A549 (cell line): Measurements from ENCODE around the gene NEGR1. TPM values are rescaled to one million over a fixed set of nuclear protein-coding genes. Genes with fewer than 3 reads are reported as not detected.

Experiments
- ATAC-seq, 2 experiments: fragments of 200-7000 bp in 1 of 2; fragments of >200 bp in 1 of 2; cut with Nextera tagmentation in 1 of 2; cut with Tn5 transposase in 1 of 2; 3 replicates each; pipeline versions ENCODE4 v1.8.0 to v1.9.1; 2018 to 2020; ENCODE audit warnings: mild to moderate bottlenecking in 1 of 2, moderate library complexity in 1 of 2
- CTCF ChIA-PET: fragments of 300-600 bp; sonication (Branson Sonifier 250); formaldehyde crosslinking; extraction: SDS; loops from one replicate; lab custom pipeline; 2021; ENCODE audit warnings: antibody characterized with exemption, inconsistent platforms; lab: Yijun Ruan, JAX
- POLR2A ChIA-PET: fragments of 350-600 bp; formaldehyde crosslinking; extraction: SDS; loops from one replicate; lab custom pipeline; 2021; ENCODE audit warnings: antibody characterized with exemption, inconsistent platforms; lab: Yijun Ruan, JAX
- DNase-seq, 2 experiments: peaks; one replicate each; pipeline versions ENCODE4 v3.0.0 to v3.0.0-alpha.2; 2011 to 2016; ENCODE audit warnings: low read depth in 1 of 2, low spot score in 1 of 2
- FAIRE-seq: peaks from 2 replicates; lab custom pipeline; 2011; peaks lifted over from hg19 to GRCh38; lab: Jason Lieb, UNC
- H3K27ac ChIP-seq, 2 experiments: fragments of >200 bp; sonication (Bioruptor Twin); formaldehyde crosslinking; 3 replicates each; pipeline ENCODE4 v1.5.1; 2016 to 2017
- H3K4me1 ChIP-seq: fragments of >200 bp; sonication (Bioruptor Twin); formaldehyde crosslinking; 3 replicates; pipeline ENCODE4 v1.6.1; 2016
- H3K4me2 ChIP-seq: fragments of >200 bp; sonication (Bioruptor Twin); formaldehyde crosslinking; 3 replicates; pipeline ENCODE4 v1.6.1; 2016
- H3K4me3 ChIP-seq: fragments of >200 bp; sonication (Bioruptor Twin); formaldehyde crosslinking; 3 replicates; pipeline ENCODE4 v1.5.1; 2016
- H3K9me3 ChIP-seq: fragments of >200 bp; sonication (Bioruptor Twin); formaldehyde crosslinking; 3 replicates; pipeline ENCODE4 v1.6.1; 2016
- BHLHE40 ChIP-seq: IDR thresholded peaks from 2 replicates; pipeline ENCODE4 v1.6.1; 2012; ENCODE audit warnings: low read depth, low read length, inconsistent platforms
- CEBPB ChIP-seq, 2 experiments: fragments of >200 bp in 1 of 2; sonication (Bioruptor Twin) in 1 of 2; formaldehyde crosslinking in 1 of 2; IDR thresholded peaks; 2 replicates each; pipeline ENCODE4 v1.6.1; 2012 to 2016
- E2F6 ChIP-seq: IDR thresholded peaks from 2 replicates; pipeline ENCODE4 v1.6.1; 2012; ENCODE audit warnings: low read depth, borderline replicate concordance
- EHF ChIP-seq: fragments of 250-450 bp; sonication (Bioruptor Pico); IDR thresholded peaks from 2 replicates; pipeline ENCODE4 v1.5.0; 2020; ENCODE audit warnings: mild to moderate bottlenecking
- EHMT2 ChIP-seq: fragments of 200-600 bp; sonication (generic); IDR thresholded peaks from 2 replicates; pipeline ENCODE4 v1.6.1; 2016; ENCODE audit warnings: antibody characterized with exemption, low read depth, mild to moderate bottlenecking, moderate library complexity
- ESRRA ChIP-seq: fragments of 150-350 bp; IDR thresholded peaks from 2 replicates; pipeline ENCODE4 v1.6.1; 2014; ENCODE audit warnings: mild to moderate bottlenecking, low read length, borderline replicate concordance
- HDAC2 ChIP-seq: fragments of 200-600 bp; sonication (generic); IDR thresholded peaks from 2 replicates; pipeline ENCODE4 v1.6.1; 2016
- HMGXB4 ChIP-seq: fragments of 250-450 bp; sonication (Bioruptor Pico); IDR thresholded peaks from 2 replicates; pipeline ENCODE4 v1.5.0; 2021; ENCODE audit warnings: mild to moderate bottlenecking, moderate library complexity, borderline replicate concordance
- HOXA7 ChIP-seq: fragments of 250-450 bp; sonication (Bioruptor Pico); IDR thresholded peaks from 2 replicates; pipeline ENCODE4 v1.5.0; 2020; ENCODE audit warnings: mild to moderate bottlenecking, moderate library complexity
- JUN ChIP-seq, 2 experiments: fragments of >200 bp; sonication (Bioruptor Twin); formaldehyde crosslinking; IDR thresholded peaks; 2 replicates in 1 of 2; 3 replicates in 1 of 2; pipeline ENCODE4 v1.6.1; 2016 to 2017
- JUNB ChIP-seq: fragments of >200 bp; sonication (Bioruptor Twin); formaldehyde crosslinking; IDR thresholded peaks from 2 replicates; pipeline ENCODE4 v1.6.1; 2016
- KDM1A ChIP-seq: fragments of 200-600 bp; sonication (generic); IDR thresholded peaks from 2 replicates; pipeline ENCODE4 v1.6.1; 2016; ENCODE audit warnings: low read depth, mild to moderate bottlenecking
- MAFK ChIP-seq: fragments of 450-650 bp; IDR thresholded peaks from 2 replicates; pipeline ENCODE4 v1.6.1; 2014; ENCODE audit not compliant: partially characterized antibody
- NPAS2 ChIP-seq: fragments of 250-450 bp; sonication (Bioruptor Pico); IDR thresholded peaks from 2 replicates; pipeline ENCODE4 v1.8.0; 2022; ENCODE audit warnings: mild to moderate bottlenecking, moderate library complexity, borderline replicate concordance
- PHF8 ChIP-seq: fragments of 200-600 bp; sonication (generic); IDR thresholded peaks from 2 replicates; pipeline ENCODE4 v1.6.1; 2016; ENCODE audit warnings: low read depth, mild to moderate bottlenecking, antibody characterized with exemption, moderate library complexity, borderline replicate concordance
- RAD21 ChIP-seq, 2 experiments: fragments of >200 bp in 1 of 2; sonication (Bioruptor Twin) in 1 of 2; formaldehyde crosslinking in 1 of 2; IDR thresholded peaks in 1 of 2; conservative IDR thresholded peaks in 1 of 2; 2 replicates in 1 of 2; 3 replicates in 1 of 2; pipeline ENCODE4 v1.6.1; 2012 to 2018; ENCODE audit warnings: inconsistent platforms in 1 of 2
- RARB ChIP-seq: fragments of 250-450 bp; sonication (Bioruptor Pico); IDR thresholded peaks from 2 replicates; pipeline ENCODE4 v1.8.0; 2021; ENCODE audit warnings: mild to moderate bottlenecking, moderate library complexity
- REST ChIP-seq: fragments of 200-600 bp; sonication (generic); IDR thresholded peaks from 2 replicates; pipeline ENCODE4 v1.6.1; 2016; ENCODE audit warnings: antibody characterized with exemption, mild to moderate bottlenecking, moderate library complexity
- SREBF2 ChIP-seq: fragments of 450-650 bp; IDR thresholded peaks from 2 replicates; pipeline ENCODE4 v1.6.1; 2014; ENCODE audit warnings: mild to moderate bottlenecking, moderate library complexity
- TFCP2L1 ChIP-seq: fragments of 250-450 bp; sonication (Bioruptor Pico); IDR thresholded peaks from 2 replicates; pipeline ENCODE4 v1.5.0; 2021; ENCODE audit warnings: mild to moderate bottlenecking
- ZC3H11A ChIP-seq: fragments of 450-650 bp; IDR thresholded peaks from 2 replicates; pipeline ENCODE4 v1.6.1; 2014; ENCODE audit warnings: antibody characterized with exemption, mild to moderate bottlenecking
- ZNF302 ChIP-seq: fragments of 250-450 bp; sonication (Bioruptor Pico); IDR thresholded peaks from 2 replicates; pipeline ENCODE4 v1.9.0; 2021; ENCODE audit warnings: inconsistent platforms, mild to moderate bottlenecking, moderate library complexity
- ZSCAN20 ChIP-seq: fragments of 250-450 bp; sonication (Bioruptor Pico); IDR thresholded peaks from 2 replicates; pipeline ENCODE4 v1.8.0; 2022; ENCODE audit warnings: mild to moderate bottlenecking, moderate library complexity
- WGBS: methylation state at CpG from one replicate; pipeline ENCODE4 v1.1.6; 2017; ENCODE audit errors: missing lambda C conversion rate; 5-methylcytosine and 5-hydroxymethylcytosine counted together
- polyA plus RNA-seq, 4 experiments: library from polyadenylated mRNA; depleted of rRNA in 3 of 4; stranded (reverse); fragments of >200 nt; fragmentation: RNase III in 1 of 4; extraction: RNeasy Plus Mini Kit Qiagen cat#74134 plus additional on column Dnase treatment in 1 of 4; gene quantifications; 2 replicates in 3 of 4; 3 replicates in 1 of 4; pipeline ENCODE4 v1.2.3, GENCODE V29; 2011 to 2017
- TF ChIP-seq, protein P1 (sequence below): fragments of >200 bp; sonication (Bioruptor Twin); formaldehyde crosslinking; IDR thresholded peaks from 2 replicates; pipeline ENCODE4 v1.6.1; 2016

NEGR1 gene
- polyA plus RNA-seq, 2 of the 4 experiments (the other 2 are of a cell fraction) = not detected

GRCh38 chr1:71817028-71817427, 465.3 kb downstream of the NEGR1 start:
- no peak for FAIRE-seq

GRCh38 chr1:71809085-71809484, 473.3 kb downstream of the NEGR1 start:
- no peak for DNase-seq
- ChIA-PET CTCF (no interaction called here), POLR2A (no interaction called here)
- no peak overlapping the region for H3K27ac ChIP-seq
- FAIRE-seq = no peak
- no peak overlapping the region for H3K4me3 ChIP-seq
- no peak for TF ChIP-seq HMGXB4 (CRISPR knock-in tag)
- TF ChIP-seq ZC3H11A = no peak
- no peak for TF ChIP-seq EHMT2
- TF ChIP-seq ZSCAN20 = no peak
- no peak for TF ChIP-seq RARB (CRISPR knock-in tag)
- TF ChIP-seq PHF8 = no peak
- TF ChIP-seq REST = no peak
- TF ChIP-seq NPAS2 = no peak
- TF ChIP-seq ESRRA = no peak
- no peak for TF ChIP-seq JUNB
- no peak for TF ChIP-seq JUN (IDR thresholded peaks at IDR 0.05)
- TF ChIP-seq HDAC2 = no peak
- TF ChIP-seq E2F6 = no peak
- TF ChIP-seq MAFK = no peak
- no peak for TF ChIP-seq HOXA7 (CRISPR knock-in tag)
- no peak for TF ChIP-seq TFCP2L1 (CRISPR knock-in tag)
- TF ChIP-seq, protein P1, sequence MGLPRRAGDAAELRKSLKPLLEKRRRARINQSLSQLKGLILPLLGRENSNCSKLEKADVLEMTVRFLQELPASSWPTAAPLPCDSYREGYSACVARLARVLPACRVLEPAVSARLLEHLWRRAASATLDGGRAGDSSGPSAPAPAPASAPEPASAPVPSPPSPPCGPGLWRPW = no peak
- no peak for TF ChIP-seq RAD21 (conservative IDR thresholded peaks at IDR 0.05 in 1 of 2, IDR thresholded peaks at IDR 0.05 in 1 of 2)
- TF ChIP-seq CEBPB (IDR thresholded peaks at IDR 0.05) = no peak
- no peaks in the 10 kb centered on the region for H3K4me1 ChIP-seq
- H3K4me2 ChIP-seq = no peak overlapping the region
- 6% methylated on average over 3 of the region's 3 CpGs for WGBS
- no peaks in the 10 kb centered on the region for H3K9me3 ChIP-seq
- no peak for ATAC-seq

More at GRCh38 chr1:71817028-71817427, 465.3 kb downstream of the NEGR1 start:
- POLR2A ChIA-PET = no interaction called here
- Histone ChIP-seq H3K4me2 (no peak overlapping the region), H3K9me3 (no peaks in the 10 kb centered on the region), H3K4me1 (no peaks in the 10 kb centered on the region), H3K27ac (no peak overlapping the region), H3K4me3 (no peak overlapping the region)
- TF ChIP-seq BHLHE40 (no peak), ZNF302 (CRISPR knock-in tag) (no peak), NPAS2 (no peak), EHF (no peak), MAFK (no peak), CEBPB (IDR thresholded peaks at IDR 0.05) (no peak), KDM1A (no peak), SREBF2 (no peak)
- ATAC-seq (no peak), DNase-seq (no peak)
- CTCF ChIA-PET = no interaction called here
- WGBS = 2% methylated on average over 4 of the region's 4 CpGs
